K562 (cell line): ENCODE data around the gene MALAT1. TPM values are rescaled to one million over a fixed set of nuclear protein-coding genes. Genes with fewer than 3 reads are reported as not detected.

Experiments used
- CHD1 ChIP-seq: fragments of 200-600 bp; sonication (generic); IDR thresholded peaks from one replicate; pipeline ENCODE4 v1.6.1; 2012; ENCODE audit warnings: mild to moderate bottlenecking, moderate library complexity, low read length, inconsistent platforms
- LARP7 ChIP-seq: fragments of 450-650 bp; IDR thresholded peaks from 2 replicates; pipeline ENCODE4 v1.6.1; 2016
- MYNN ChIP-seq, 2 experiments: sonication (generic); formaldehyde crosslinking in 1 of 2; IDR thresholded peaks; 2 replicates each; pipeline versions ENCODE4 v1.5.0 to v1.6.1; 2016 to 2020; ENCODE audit warnings: antibody characterized with exemption in 1 of 2, missing genetic modification reagents in 1 of 2
- SAP30 ChIP-seq: fragments of 200-600 bp; sonication (generic); IDR thresholded peaks from 2 replicates; pipeline ENCODE4 v1.6.1; 2012; ENCODE audit warnings: borderline replicate concordance, low read depth, mild to moderate bottlenecking, moderate library complexity, low read length, control low read depth, inconsistent platforms; ENCODE audit not compliant: insufficient read depth, poor library complexity, severe bottlenecking
- TARDBP ChIP-seq: fragments of 450-650 bp; IDR thresholded peaks from 2 replicates; pipeline ENCODE4 v1.6.1; 2016
- ZEB2 ChIP-seq: fragments of 450-650 bp; IDR thresholded peaks from 2 replicates; pipeline ENCODE4 v1.6.1; 2016
- polyA plus RNA-seq, 8 experiments: library from polyadenylated mRNA; depleted of rRNA in 4 of 8; stranded (reverse) in 5 of 8; unstranded in 3 of 8; fragments of >200 nt; fragmentation: Nextera tagmentation in 2 of 8; fragmentation: Illumina TruSeq in 1 of 8; extraction: Ambion mirVana in 2 of 8; extraction: Trizol in 1 of 8; gene quantifications; 2 replicates each; pipeline versions ENCODE4 v1.2.1 to v1.2.3, GENCODE V29; 2011 to 2014; ENCODE audit warnings: inconsistent platforms in 1 of 8, missing spikeins in 1 of 8
- total RNA-seq, 7 experiments: library from RNA; depleted of rRNA in 6 of 7; stranded (reverse); fragments of >200 nt in 6 of 7; fragmentation: Illumina TruSeq in 2 of 7; extraction: Trizol in 2 of 7; gene quantifications; 2 replicates each; pipeline versions ENCODE4 v1.2.1 to v1.2.3, GENCODE V29; 2011 to 2021; ENCODE audit warnings: low replicate concordance in 1 of 7
- TF ChIP-seq, protein P1 (sequence below), 2 experiments: fragments of 250-450 bp in 1 of 2; fragments of 450-650 bp in 1 of 2; sonication (Bioruptor Pico) in 1 of 2; IDR thresholded peaks; 2 replicates each; pipeline versions ENCODE4 v1.6.1 to v1.8.0; 2016 to 2021; ENCODE audit warnings: mild to moderate bottlenecking in 2 of 2, moderate library complexity in 2 of 2, missing compliant biosample characterization in 1 of 2, missing genetic modification characterization in 1 of 2
- TF ChIP-seq, protein P2 (sequence below), 3 experiments: fragments of 200-800 bp in 1 of 3; fragments of 250-450 bp in 1 of 3; fragments of 450-650 bp in 1 of 3; sonication (Bioruptor Pico) in 1 of 3; sonication (Bioruptor generic) in 1 of 3; formaldehyde crosslinking in 1 of 3; IDR thresholded peaks; 2 replicates each; pipeline versions ENCODE4 v1.6.1 to v1.8.0; 2016 to 2022; ENCODE audit warnings: mild to moderate bottlenecking in 2 of 3, missing genetic modification characterization in 2 of 3, missing compliant biosample characterization in 1 of 3, moderate library complexity in 1 of 3
- TF ChIP-seq, protein P3 (sequence below): fragments of 450-650 bp; conservative IDR thresholded peaks from 2 replicates; pipeline ENCODE4 v1.6.1; 2016; ENCODE audit warnings: missing genetic modification characterization, low read depth, mild to moderate bottlenecking, missing compliant biosample characterization, moderate library complexity
- TF ChIP-seq, protein P4 (sequence below): fragments of 250-450 bp; sonication (Bioruptor Pico); IDR thresholded peaks from 2 replicates; pipeline ENCODE4 v1.5.0; 2021; ENCODE audit warnings: mild to moderate bottlenecking, moderate library complexity
- TF ChIP-seq, protein P5 (sequence below): fragments of 450-650 bp; IDR thresholded peaks from 2 replicates; pipeline ENCODE4 v1.6.1; 2014; ENCODE audit warnings: low read depth, mild to moderate bottlenecking, moderate library complexity, borderline replicate concordance
- TF ChIP-seq, protein P6 (sequence below): sonication (generic); formaldehyde crosslinking; IDR thresholded peaks from 2 replicates; pipeline ENCODE4 v1.9.0; 2022; ENCODE audit warnings: mild to moderate bottlenecking, missing genetic modification reagents

The MALAT1 gene
- total and polyA plus RNA-seq, 9 of the 15 experiments (the other 6 are each of a cell fraction or from before 2014, with no cell fraction given) = 363 to 8,715 (median 2,351) TPM

DNA sequence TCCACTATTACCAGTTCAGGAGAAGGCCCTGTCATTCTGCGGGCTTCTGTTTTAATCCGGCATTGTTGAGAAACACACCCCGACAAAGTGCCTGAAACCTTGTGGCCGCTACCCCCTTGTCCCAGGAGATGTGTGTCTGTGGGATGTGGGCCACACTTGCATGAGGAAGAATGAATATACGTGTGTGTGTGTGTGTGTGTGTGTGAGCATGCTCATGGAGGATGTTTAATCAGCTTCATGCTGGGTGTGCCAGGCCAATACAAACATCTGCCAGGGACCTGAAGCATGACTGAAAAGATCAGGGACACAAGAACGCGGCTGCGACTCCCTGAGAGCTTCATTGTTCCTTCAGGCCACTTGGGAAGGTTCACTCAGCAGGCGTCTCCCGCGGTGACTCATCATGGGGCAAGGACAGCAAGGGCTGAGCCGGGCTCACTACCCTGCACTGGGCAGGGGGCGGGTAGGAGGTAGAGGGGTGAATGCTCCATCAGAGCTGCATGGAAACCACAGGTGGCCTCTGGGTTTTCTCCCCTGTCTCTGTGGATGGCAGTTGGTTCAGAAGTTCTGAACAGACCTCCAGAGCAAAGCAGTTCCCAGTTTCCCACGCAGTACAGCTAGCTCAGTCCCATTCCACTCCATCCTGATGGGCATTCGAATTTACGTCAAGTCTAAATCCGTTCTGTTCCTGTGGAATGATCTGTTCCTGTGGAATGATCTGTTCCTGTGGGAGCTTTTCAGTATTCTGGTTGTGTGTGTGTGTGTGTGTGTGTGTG lies 7.0 kb upstream of the MALAT1 start (continued):
- TF ChIP-seq MYNN (IDR thresholded peaks at IDR 0.05) (0 out of 2 replicates have a peak, but pooled peaks have one; percentile 55), MYNN (CRISPR knock-in tag; IDR thresholded peaks at IDR 0.05) (no peak), CHD1 (no peak), ZEB2 (no peak), TARDBP (no peak), SAP30 (peak; percentile 23), LARP7 (no peak)
- TF ChIP-seq, protein P1, sequence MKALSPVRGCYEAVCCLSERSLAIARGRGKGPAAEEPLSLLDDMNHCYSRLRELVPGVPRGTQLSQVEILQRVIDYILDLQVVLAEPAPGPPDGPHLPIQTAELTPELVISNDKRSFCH (CRISPR knock-in tag; IDR thresholded peaks at IDR 0.05) = no peak
- TF ChIP-seq, protein P1 (tag; IDR thresholded peaks at IDR 0.05) = no peak
- TF ChIP-seq, protein P2, sequence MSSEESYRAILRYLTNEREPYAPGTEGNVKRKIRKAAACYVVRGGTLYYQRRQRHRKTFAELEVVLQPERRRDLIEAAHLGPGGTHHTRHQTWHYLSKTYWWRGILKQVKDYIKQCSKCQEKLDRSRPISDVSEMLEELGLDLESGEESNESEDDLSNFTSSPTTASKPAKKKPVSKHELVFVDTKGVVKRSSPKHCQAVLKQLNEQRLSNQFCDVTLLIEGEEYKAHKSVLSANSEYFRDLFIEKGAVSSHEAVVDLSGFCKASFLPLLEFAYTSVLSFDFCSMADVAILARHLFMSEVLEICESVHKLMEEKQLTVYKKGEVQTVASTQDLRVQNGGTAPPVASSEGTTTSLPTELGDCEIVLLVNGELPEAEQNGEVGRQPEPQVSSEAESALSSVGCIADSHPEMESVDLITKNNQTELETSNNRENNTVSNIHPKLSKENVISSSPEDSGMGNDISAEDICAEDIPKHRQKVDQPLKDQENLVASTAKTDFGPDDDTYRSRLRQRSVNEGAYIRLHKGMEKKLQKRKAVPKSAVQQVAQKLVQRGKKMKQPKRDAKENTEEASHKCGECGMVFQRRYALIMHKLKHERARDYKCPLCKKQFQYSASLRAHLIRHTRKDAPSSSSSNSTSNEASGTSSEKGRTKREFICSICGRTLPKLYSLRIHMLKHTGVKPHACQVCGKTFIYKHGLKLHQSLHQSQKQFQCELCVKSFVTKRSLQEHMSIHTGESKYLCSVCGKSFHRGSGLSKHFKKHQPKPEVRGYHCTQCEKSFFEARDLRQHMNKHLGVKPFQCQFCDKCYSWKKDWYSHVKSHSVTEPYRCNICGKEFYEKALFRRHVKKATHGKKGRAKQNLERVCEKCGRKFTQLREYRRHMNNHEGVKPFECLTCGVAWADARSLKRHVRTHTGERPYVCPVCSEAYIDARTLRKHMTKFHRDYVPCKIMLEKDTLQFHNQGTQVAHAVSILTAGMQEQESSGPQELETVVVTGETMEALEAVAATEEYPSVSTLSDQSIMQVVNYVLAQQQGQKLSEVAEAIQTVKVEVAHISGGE (CRISPR knock-in tag; IDR thresholded peaks at IDR 0.05) = no peak; a peak in 2 of 6 replicates
- TF ChIP-seq, protein P3, sequence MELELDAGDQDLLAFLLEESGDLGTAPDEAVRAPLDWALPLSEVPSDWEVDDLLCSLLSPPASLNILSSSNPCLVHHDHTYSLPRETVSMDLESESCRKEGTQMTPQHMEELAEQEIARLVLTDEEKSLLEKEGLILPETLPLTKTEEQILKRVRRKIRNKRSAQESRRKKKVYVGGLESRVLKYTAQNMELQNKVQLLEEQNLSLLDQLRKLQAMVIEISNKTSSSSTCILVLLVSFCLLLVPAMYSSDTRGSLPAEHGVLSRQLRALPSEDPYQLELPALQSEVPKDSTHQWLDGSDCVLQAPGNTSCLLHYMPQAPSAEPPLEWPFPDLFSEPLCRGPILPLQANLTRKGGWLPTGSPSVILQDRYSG (tag) = 0 out of 2 replicates have a peak, but pooled peaks have one; percentile 31
- TF ChIP-seq, protein P4, sequence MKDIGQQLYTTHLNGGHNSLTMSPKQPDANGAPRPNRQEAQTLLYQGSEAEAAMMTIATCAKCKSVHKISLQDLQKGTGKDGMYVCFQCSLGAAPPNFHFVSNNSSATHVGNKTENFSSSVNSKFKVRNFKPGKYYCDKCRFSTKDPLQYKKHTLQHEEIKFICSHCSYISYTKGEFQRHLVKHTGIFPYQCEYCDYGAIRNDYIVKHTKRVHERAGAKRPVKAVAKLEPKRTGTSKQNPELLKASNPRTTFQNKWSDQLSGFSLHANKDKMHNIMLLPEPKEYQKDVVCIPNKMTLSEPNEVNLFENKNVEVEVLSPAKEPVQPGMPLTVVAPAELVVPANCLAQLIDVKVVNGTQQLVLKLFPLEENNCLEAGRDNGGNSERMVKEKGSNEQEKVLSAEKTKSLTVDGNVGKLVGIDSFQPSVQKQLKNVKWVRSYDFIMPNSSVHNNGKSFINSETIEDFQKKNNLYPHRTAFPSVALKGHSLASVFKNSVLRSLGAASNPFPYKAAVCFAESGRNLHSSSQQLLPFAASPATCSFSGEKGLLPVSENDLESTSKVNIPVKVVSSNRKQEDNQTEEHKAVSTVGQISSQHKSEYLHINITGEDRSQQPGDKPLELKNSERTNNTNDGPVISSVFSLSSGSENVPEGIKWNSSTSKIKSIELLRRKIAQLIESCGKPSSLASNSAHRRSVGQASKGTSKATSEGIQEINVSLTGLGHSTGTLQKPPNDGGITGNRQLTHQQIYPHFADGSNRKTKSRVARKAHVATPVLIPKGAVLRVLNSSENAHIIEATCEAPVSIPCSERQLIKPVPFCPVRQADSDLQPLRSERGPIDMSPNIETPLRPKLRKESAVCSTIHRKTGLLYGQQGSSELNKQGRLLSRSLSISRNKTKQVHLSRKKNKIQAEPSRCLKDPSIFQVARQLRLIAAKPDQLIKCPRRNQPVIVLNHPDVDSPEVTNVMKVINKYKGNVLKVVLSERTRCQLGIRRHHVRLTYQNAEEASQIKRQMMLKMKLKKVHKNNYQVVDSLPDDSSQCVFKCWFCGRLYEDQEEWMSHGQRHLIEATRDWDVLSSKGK (CRISPR knock-in tag) = no peak
- TF ChIP-seq, protein P5, sequence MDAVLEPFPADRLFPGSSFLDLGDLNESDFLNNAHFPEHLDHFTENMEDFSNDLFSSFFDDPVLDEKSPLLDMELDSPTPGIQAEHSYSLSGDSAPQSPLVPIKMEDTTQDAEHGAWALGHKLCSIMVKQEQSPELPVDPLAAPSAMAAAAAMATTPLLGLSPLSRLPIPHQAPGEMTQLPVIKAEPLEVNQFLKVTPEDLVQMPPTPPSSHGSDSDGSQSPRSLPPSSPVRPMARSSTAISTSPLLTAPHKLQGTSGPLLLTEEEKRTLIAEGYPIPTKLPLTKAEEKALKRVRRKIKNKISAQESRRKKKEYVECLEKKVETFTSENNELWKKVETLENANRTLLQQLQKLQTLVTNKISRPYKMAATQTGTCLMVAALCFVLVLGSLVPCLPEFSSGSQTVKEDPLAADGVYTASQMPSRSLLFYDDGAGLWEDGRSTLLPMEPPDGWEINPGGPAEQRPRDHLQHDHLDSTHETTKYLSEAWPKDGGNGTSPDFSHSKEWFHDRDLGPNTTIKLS = no peak
- TF ChIP-seq, protein P6, sequence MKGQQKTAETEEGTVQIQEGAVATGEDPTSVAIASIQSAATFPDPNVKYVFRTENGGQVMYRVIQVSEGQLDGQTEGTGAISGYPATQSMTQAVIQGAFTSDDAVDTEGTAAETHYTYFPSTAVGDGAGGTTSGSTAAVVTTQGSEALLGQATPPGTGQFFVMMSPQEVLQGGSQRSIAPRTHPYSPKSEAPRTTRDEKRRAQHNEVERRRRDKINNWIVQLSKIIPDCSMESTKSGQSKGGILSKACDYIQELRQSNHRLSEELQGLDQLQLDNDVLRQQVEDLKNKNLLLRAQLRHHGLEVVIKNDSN = no peak
